Measurements from ENCODE around the gene ATP4B. TPM values are rescaled to one million over a fixed set of nuclear protein-coding genes. Genes with fewer than 3 reads are reported as not detected.
A peak's percentile ranks its signal among the peaks of the same experiment; 100 is the strongest.
"Not testable (repeated sequence)": the region's sequence is repeated elsewhere in the genome, so short reads cannot be mapped to it uniquely, and the experiment has no call there.

ATP4B gene
- total RNA-seq, 1 experiment from 2014 or later = not detected

GRCh38 chr13:113632706-113633484, 25.1 kb downstream of the ATP4B start:
- Histone ChIP-seq H3K4me1 (replicated peaks) (no peaks in the 10 kb centered on the region), H3K36me3 (peaks cover 98% of the 10 kb centered on the region), H3K27me3 (replicated peaks) (no peaks in the 10 kb centered on the region), H3K9me3 (replicated peaks) (no peaks in the 10 kb centered on the region), H3K27ac (no peak overlapping the region), H3K4me3 (no peak overlapping the region)
- DNase-seq (ENCODE audit: low read depth in 1 of 2, low spot score in 2 of 2) = no peak

- no peak for DNase-seq (ENCODE audit: low read depth in 1 of 2, low spot score in 2 of 2)
- peaks cover 98% of the 10 kb centered on the region for H3K36me3 ChIP-seq
- no peak overlapping the region for H3K4me3 ChIP-seq
- no peak overlapping the region for H3K27ac ChIP-seq
- H3K9me3 ChIP-seq (replicated peaks) = no peaks in the 10 kb centered on the region
- H3K27me3 ChIP-seq (replicated peaks) = no peaks in the 10 kb centered on the region
- H3K4me1 ChIP-seq (replicated peaks) = peaks cover 9% of the 10 kb centered on the region
These were observed 26.5 kb downstream of the ATP4B start for GRCh38 chr13:113631341-113632095.

DNA sequence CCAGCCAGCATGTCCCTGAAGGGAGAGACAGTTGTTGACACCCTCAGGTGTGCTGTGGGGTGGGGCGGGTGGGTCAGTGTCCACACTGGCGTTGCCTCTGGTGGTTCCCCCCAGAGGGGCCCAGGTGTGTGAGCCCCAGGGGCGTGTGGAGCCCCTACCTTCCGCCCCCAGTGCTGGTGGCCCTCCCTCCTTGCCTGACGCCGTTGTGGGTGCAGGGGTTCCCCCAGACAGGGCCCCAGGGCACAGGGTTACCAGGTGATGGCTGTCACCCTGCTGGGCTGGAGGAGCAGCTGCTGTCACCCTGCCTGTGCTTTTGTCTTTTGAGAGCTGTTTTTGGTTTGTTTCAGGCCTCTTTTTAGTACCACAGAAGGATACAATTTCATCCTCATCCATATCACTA, 27.2 kb downstream of the ATP4B start:
- DNase-seq (ENCODE audit: low read depth in 1 of 2, low spot score in 2 of 2) = no peak
- no peak overlapping the region for H3K27ac ChIP-seq
- no peak overlapping the region for H3K4me3 ChIP-seq
- H3K4me1 ChIP-seq (replicated peaks) = peaks cover 16% of the 10 kb centered on the region
- no peaks in the 10 kb centered on the region for H3K9me3 ChIP-seq (replicated peaks)
- no peaks in the 10 kb centered on the region for H3K27me3 ChIP-seq (replicated peaks)
- H3K36me3 ChIP-seq = peaks cover 93% of the 10 kb centered on the region

GRCh38 chr13:113630296-113630695, 27.7 kb downstream of the ATP4B start:
- Histone ChIP-seq H3K4me1 (replicated peaks) (peaks cover 16% of the 10 kb centered on the region), H3K9me3 (replicated peaks) (no peaks in the 10 kb centered on the region), H3K36me3 (peaks cover 88% of the 10 kb centered on the region), H3K4me3 (no peak overlapping the region), H3K27me3 (replicated peaks) (no peaks in the 10 kb centered on the region), H3K27ac (no peak overlapping the region)
- DNase-seq (ENCODE audit: low read depth in 1 of 2, low spot score in 2 of 2) = no peak

DNA sequence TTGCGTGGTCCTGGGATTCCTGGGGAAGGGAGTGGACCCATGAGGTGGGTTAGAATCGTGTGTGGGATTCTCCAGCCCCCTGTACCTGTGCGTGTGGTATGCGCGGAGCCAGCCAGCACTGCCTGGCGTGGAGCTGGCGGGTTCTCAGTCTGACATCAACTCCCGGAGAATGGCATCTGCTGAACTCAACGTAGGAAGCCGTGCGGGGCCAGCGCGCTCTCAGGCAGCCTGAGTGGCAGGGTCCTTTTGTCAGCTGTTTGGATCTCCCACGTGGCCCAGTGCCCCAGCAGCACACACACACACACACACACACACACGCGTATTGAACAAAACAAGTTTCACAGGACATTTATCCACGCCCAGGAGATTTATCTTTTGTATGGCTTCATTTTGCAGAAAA, 28.1 kb downstream of the ATP4B start:
- Histone ChIP-seq H3K4me1 (replicated peaks) (peaks cover 16% of the 10 kb centered on the region), H3K27ac (no peak overlapping the region), H3K36me3 (peaks cover 83% of the 10 kb centered on the region), H3K27me3 (replicated peaks) (no peaks in the 10 kb centered on the region), H3K9me3 (replicated peaks) (no peaks in the 10 kb centered on the region), H3K4me3 (no peak overlapping the region)
- DNase-seq (ENCODE audit: low read depth in 1 of 2, low spot score in 2 of 2) = no peak

DNA sequence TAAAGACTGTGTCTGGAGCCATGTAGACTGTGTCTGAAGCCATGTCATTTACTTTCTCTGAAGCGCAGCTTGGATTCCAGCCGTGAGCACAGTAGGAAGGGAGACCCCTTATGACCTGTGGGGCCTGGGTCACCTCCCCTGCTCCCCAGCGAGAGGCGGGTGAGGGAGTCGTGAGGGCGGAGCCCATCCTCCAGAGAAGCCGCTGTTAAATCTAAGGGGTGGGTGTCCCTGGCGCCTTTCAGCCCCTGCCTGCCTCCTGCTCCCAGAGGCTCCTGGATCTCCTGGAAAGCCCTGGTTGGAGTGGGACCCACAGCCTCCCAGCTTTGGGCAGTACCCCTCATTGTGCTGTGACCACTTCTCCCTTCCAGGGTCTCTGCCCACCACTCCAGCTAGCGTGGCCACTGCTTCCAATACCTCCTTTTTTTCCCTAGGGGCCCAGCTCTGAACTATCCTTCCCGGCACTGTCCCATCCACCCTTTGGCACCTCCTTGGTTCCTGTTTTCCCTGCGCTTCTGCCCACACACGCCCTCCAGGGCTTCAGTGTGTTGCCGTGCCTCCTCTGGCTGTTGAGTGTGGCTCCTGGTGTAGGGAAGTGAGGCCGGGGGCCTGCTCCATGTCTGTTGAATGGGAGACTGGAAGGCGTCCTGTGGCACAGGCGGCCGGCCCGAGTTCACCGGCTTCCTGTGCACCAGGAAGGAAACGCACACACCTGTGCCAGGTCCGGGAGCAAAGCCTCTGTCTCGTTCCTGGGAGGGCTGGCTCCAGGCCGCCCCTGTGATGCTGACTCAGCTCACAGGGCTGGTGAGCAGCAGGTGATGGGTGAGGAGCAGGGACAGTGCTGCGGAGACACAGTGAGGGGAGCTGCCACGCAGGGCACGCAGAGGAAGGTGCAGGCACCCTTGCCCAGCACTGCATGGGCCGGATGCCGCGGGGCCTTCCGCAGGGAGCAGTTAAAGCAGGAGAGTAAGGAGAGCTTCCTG, 29.4 kb downstream of the ATP4B start:
- no peak overlapping the region for H3K4me3 ChIP-seq
- peaks cover 16% of the 10 kb centered on the region for H3K4me1 ChIP-seq (replicated peaks)
- no peak for DNase-seq (ENCODE audit: low read depth in 1 of 2, low spot score in 2 of 2)
- H3K9me3 ChIP-seq (replicated peaks) = no peaks in the 10 kb centered on the region
- H3K27me3 ChIP-seq (replicated peaks) = no peaks in the 10 kb centered on the region
- no peak overlapping the region for H3K27ac ChIP-seq
- H3K36me3 ChIP-seq = peaks cover 77% of the 10 kb centered on the region

- Histone ChIP-seq H3K4me1 (replicated peaks) (peaks cover 16% of the 10 kb centered on the region), H3K9me3 (replicated peaks) (no peaks in the 10 kb centered on the region), H3K36me3 (peaks cover 77% of the 10 kb centered on the region), H3K27me3 (replicated peaks) (no peaks in the 10 kb centered on the region), H3K4me3 (no peak overlapping the region), H3K27ac (peak overlapping the region; percentile 50)
- DNase-seq (ENCODE audit: low read depth in 1 of 2, low spot score in 2 of 2) = no peak
These were observed 30.9 kb downstream of the ATP4B start for GRCh38 chr13:113627136-113627535.

DNA sequence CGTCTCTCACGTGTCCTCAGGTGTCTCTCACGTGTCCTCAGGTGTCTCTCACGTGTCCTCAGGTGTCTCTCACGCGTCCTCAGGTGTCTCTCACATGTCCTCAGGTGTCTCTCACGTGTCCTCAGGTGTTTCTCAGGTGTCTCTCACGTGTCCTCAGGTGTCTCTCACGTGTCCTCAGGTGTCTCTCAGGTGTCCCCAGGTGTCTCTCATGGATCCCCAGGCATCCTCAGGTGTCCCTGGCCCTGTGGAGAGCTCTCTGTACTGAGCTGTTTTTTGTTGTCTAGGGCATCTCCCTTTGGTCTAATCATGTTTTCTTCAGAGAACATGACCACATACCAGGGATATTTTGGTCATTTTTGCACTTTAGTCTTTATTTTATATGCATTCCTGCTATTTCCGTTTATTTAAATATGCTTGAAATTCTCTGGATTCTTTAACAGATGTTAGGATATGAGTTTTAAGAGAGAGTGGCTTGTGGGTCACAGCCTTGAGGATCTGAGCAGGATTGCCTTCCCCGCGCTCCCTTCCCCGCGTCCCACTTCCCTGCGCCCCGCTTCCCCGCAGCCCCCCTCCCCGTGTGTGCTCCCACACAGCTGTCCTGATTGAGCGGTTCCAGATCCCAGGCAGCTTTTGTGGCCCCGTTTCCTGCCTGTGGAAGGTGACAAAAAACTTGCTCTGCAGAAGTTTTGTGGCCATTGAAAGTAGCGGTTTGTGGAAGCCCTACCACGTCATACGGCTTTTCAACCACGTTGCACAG, 31.9 kb downstream of the ATP4B start:
- no peaks in the 10 kb centered on the region for H3K27me3 ChIP-seq (replicated peaks)
- no peak overlapping the region for H3K4me3 ChIP-seq
- no peaks in the 10 kb centered on the region for H3K9me3 ChIP-seq (replicated peaks)
- DNase-seq (ENCODE audit: low read depth in 1 of 2, low spot score in 2 of 2) = peak; percentile 79 to 91
- H3K36me3 ChIP-seq = peaks cover 74% of the 10 kb centered on the region
- peak overlapping the region; percentile 50 for H3K27ac ChIP-seq
- H3K4me1 ChIP-seq (replicated peaks) = peaks cover 16% of the 10 kb centered on the region

DNA sequence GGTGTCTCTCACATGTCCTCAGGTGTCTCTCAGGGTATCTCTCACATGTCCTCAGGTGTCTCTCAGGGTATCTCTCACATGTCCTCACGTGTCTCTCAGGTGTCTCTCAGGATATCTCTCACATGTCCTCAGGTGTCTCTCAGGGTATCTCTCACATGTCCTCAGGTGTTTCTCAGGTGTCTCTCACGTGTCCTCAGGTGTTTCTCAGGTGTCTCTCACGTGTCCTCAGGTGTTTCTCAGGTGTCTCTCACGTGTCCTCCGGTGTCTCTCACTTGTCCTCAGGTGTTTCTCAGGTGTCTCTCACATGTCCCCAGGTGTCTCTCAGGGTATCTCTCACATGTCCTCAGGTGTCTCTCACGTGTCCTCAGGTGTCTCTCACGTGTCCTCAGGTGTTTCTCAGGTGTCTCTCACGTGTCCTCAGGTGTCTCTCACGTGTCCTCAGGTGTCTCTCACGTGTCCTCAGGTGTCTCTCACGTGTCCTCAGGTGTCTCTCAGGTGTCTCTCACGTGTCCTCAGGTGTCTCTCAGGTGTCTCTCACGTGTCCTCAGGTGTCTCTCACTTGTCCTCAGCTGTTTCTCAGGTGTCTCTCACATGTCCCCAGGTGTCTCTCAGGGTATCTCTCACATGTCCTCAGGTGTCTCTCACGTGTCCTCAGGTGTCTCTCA, 33.2 kb downstream of the ATP4B start:
- Histone ChIP-seq H3K4me1 (replicated peaks) (peaks cover 16% of the 10 kb centered on the region), H3K36me3 (peaks cover 68% of the 10 kb centered on the region)
- not testable (repeated sequence) for H3K27me3 ChIP-seq (replicated peaks); DNase-seq (ENCODE audit: low read depth in 1 of 2, low spot score in 2 of 2); H3K4me3 ChIP-seq; H3K27ac ChIP-seq; H3K9me3 ChIP-seq (replicated peaks)

DNA sequence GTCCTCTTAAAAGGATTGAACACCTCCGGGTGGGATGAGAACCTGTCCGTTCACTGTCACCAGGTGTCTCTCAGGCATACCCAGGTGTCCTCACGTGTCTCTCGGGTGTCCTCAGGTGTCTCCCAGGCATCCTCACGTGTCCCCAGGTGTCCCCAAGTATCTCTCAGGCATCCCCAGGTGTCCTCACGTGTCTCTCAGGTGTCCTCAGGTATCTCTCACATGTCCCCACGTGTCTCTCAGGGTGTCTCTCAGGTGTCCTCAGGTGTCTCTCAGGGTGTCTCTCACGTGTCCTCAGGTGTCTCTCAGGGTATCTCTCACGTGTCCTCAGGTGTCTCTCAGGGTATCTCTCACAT, 33.8 kb downstream of the ATP4B start:
- H3K4me3 ChIP-seq = no peak overlapping the region
- H3K4me1 ChIP-seq (replicated peaks) = peaks cover 16% of the 10 kb centered on the region
- DNase-seq (ENCODE audit: low read depth in 1 of 2, low spot score in 2 of 2) = no peak
- no peak overlapping the region for H3K27ac ChIP-seq
- H3K9me3 ChIP-seq (replicated peaks) = no peaks in the 10 kb centered on the region
- peaks cover 66% of the 10 kb centered on the region for H3K36me3 ChIP-seq
- no peaks in the 10 kb centered on the region for H3K27me3 ChIP-seq (replicated peaks)

DNA sequence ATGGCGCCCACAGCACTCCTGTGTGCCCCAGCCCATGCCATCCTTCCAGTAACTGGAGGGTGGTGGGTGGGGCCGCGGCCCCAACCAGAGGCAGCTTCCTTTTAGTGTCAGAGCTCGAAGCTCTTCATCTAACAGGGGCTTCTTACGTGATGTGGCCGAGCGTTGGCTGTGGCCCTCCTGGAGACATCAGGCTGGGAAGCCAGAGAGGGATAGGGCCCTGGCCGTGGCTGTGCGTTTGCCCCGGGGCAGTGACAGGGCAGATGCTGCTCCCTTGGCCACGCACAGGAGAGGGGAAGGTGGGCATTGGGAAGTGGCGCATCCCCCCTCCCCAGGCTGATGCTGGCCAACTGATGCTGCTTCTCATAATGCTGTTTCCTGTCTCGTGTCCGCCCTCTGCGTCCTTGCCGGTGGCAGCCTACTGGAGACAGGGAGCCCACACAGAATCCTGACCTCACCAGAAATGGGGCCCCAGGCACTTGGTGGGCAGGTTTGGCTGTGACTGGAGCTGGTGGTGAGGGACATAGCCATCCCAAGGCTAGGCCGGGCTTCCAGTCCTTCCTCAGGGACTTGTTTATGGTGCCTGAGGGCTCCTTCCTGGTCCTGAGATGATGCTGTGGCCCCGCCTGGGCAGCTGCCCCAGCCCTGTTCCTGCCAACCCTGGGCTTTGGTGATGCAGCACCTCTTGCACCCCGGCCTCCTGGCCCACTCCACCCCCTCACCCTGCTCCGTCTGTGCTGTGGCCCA, 34.3 kb downstream of the ATP4B start:
- DNase-seq (ENCODE audit: low read depth in 1 of 2, low spot score in 2 of 2) = peak; percentile 49 to 83
- Histone ChIP-seq H3K4me3 (no peak overlapping the region), H3K9me3 (replicated peaks) (no peaks in the 10 kb centered on the region), H3K27me3 (replicated peaks) (no peaks in the 10 kb centered on the region), H3K27ac (no peak overlapping the region), H3K36me3 (peaks cover 64% of the 10 kb centered on the region), H3K4me1 (replicated peaks) (peaks cover 16% of the 10 kb centered on the region)

GRCh38 chr13:113622791-113623490, 35.1 kb downstream of the ATP4B start:
- Histone ChIP-seq H3K9me3 (replicated peaks) (no peaks in the 10 kb centered on the region), H3K4me1 (replicated peaks) (peaks cover 16% of the 10 kb centered on the region), H3K4me3 (no peak overlapping the region), H3K27me3 (replicated peaks) (no peaks in the 10 kb centered on the region), H3K27ac (no peak overlapping the region), H3K36me3 (peaks cover 64% of the 10 kb centered on the region)
- no peak for DNase-seq (ENCODE audit: low read depth in 1 of 2, low spot score in 2 of 2)

Data from SJSA1 (cell line).